ENCODE data around the gene RXFP3.

The RXFP3 gene

GRCh38 chr5:33981408-33982162 lies 45.4 kb downstream of the RXFP3 start:
- no peak for DNase-seq

GRCh38 chr5:33984178-33984577 lies 48.0 kb downstream of the RXFP3 start:
- DNase-seq = no peak

DNA sequence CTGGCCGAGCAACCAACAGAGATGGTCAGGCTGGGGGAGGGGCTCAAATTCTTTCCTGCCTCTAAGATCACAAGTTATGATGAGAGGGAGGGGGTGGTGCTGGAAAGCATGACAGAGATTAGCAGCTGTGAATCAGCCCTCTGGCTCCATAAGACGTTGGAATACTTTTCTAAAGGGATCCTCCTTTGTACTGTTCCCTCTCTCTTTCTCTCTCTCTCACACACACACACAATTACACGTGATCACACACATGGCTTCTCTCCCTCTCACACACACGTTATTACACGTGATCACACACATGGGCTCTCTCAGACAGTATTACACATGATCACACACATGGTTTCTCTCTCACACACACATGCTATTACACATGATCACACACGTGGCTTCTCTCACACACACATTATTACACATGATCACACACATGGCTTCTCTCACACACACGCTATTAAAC lies 48.5 kb downstream of the RXFP3 start, which contains the start of gene SLC45A2:
TSS of gene SLC45A2 (minus strand) at position 23 of the 454 bp plus-strand sequence. CDS start 110 bp downstream, outside the sequence.
- DNase-seq = no peak

DNA sequence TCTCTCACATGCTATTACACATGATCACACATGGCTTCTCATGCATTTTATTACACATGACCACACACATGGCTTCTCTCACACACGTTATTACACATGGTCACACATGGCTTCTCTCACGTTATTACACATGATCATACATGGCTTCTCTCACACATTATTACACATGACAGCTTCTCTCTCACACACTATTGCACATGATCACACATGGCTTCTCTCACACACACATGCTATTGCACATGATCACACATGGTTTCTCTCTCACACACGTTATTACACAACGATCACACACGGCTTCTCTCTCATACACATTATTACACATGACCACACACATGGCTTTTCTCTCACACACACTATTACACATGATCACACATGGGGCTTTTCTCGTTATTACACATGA lies 49.3 kb downstream of the RXFP3 start:
- no peak for DNase-seq
